ENCODE results near the gene TKTL1.

DNA sequence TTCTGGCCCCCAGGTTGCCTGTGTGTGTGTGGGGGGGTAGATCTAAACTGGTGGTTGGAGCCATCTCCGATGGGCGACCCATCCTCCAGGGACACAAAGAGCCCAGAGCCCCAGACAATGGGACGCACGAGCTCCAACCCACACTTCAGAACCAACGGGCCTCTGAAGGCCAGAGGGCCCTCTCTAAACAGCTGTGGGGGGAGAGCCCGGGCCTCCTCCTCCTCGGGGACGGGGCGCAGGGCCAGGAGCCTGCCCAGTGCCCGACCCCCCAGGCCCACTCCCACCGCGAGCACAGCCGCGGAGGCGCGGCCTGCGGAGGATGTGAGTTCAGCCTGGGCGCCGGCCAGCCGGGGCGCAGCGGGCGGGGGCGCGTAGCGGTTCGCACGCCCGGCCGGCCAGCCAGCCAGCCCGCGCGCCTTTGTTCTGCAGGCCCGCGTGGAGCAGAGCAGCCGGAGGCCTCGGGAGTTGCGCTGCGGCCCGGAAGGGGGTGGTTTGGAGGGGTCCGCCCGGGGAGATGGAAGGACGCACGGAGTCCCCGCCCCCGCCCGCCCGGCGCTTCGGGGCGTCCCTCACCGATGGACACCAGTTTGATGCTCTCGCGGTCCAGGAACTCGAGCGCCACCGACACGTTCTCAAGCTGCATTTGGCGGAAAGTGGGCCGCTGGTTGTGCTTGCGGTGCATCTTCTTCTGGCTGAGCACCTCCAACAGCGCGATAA is 74.9 kb downstream of the TKTL1 start:
- TF ChIP-seq, protein P1, sequence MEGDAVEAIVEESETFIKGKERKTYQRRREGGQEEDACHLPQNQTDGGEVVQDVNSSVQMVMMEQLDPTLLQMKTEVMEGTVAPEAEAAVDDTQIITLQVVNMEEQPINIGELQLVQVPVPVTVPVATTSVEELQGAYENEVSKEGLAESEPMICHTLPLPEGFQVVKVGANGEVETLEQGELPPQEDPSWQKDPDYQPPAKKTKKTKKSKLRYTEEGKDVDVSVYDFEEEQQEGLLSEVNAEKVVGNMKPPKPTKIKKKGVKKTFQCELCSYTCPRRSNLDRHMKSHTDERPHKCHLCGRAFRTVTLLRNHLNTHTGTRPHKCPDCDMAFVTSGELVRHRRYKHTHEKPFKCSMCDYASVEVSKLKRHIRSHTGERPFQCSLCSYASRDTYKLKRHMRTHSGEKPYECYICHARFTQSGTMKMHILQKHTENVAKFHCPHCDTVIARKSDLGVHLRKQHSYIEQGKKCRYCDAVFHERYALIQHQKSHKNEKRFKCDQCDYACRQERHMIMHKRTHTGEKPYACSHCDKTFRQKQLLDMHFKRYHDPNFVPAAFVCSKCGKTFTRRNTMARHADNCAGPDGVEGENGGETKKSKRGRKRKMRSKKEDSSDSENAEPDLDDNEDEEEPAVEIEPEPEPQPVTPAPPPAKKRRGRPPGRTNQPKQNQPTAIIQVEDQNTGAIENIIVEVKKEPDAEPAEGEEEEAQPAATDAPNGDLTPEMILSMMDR (IDR thresholded peaks at IDR 0.05; ENCODE audit: poor library complexity), result no peak
- TF ChIP-seq EZH2phosphoT487 (IDR thresholded peaks at IDR 0.05; ENCODE audit: low read depth, severe bottlenecking, unreplicated experiment), result no peak
